H9 (cell line): ENCODE data around the gene FGF11. TPM values are rescaled to one million over a fixed set of nuclear protein-coding genes. Genes with fewer than 3 reads are reported as not detected.

Source experiments
- DNase-seq: peaks from one replicate; pipeline ENCODE4 v3.0.0-alpha.2; 2017
- H2AFZ ChIP-seq: one replicate; pipeline ENCODE4 v1.6.1; 2013; ENCODE audit warnings: mild to moderate bottlenecking, low read length, control low read depth, moderate library complexity
- H2AK5ac ChIP-seq: 2 replicates; pipeline ENCODE4 v1.6.1; 2013; ENCODE audit warnings: low read length, control low read depth, mixed read lengths; ENCODE audit not compliant: insufficient read length
- H2BK120ac ChIP-seq: one replicate; pipeline ENCODE4 v1.6.1; 2013; ENCODE audit warnings: low read depth, mild to moderate bottlenecking, low read length, control low read depth, inconsistent platforms; ENCODE audit not compliant: poor library complexity, severe bottlenecking
- H2BK12ac ChIP-seq: 2 replicates; pipeline ENCODE4 v1.6.1; 2013; ENCODE audit warnings: low read length, control low read depth, mixed read lengths, low read depth; ENCODE audit not compliant: insufficient read length
- H2BK15ac ChIP-seq: 2 replicates; pipeline ENCODE4 v1.6.1; 2013; ENCODE audit warnings: low read depth, low read length, control low read depth
- H2BK20ac ChIP-seq: one replicate; pipeline ENCODE4 v1.6.1; 2013; ENCODE audit warnings: low read depth, mild to moderate bottlenecking, low read length, control low read depth, inconsistent platforms; ENCODE audit not compliant: poor library complexity, severe bottlenecking
- H2BK5ac ChIP-seq: 2 replicates; pipeline ENCODE4 v1.6.1; 2013; ENCODE audit warnings: low read length, control low read depth, mixed read lengths; ENCODE audit not compliant: insufficient read length
- H3K14ac ChIP-seq: 2 replicates; pipeline ENCODE4 v1.6.1; 2013; ENCODE audit warnings: low read length, control low read depth; ENCODE audit not compliant: insufficient read depth
- H3K18ac ChIP-seq: 2 replicates; pipeline ENCODE4 v1.6.1; 2013; ENCODE audit warnings: low read depth, mild to moderate bottlenecking, mixed read lengths, low read length, control low read depth; ENCODE audit not compliant: insufficient read length
- H3K23ac ChIP-seq: 2 replicates; pipeline ENCODE4 v1.6.1; 2013; ENCODE audit warnings: low read length, control low read depth, mixed read lengths, low read depth; ENCODE audit not compliant: insufficient read length
- H3K23me2 ChIP-seq: 2 replicates; pipeline ENCODE4 v1.6.1; 2013; ENCODE audit warnings: low read depth, mild to moderate bottlenecking, mixed read lengths, low read length, control low read depth; ENCODE audit not compliant: insufficient read length, poor library complexity, severe bottlenecking
- H3K27ac ChIP-seq: 2 replicates; pipeline ENCODE4 v1.5.1; 2013; ENCODE audit warnings: low read length, control low read depth, mixed read lengths, low read depth; ENCODE audit not compliant: insufficient read length
- H3K27me3 ChIP-seq: 2 replicates; pipeline ENCODE4 v1.6.1; 2013; ENCODE audit warnings: low read length, control low read depth, inconsistent platforms; ENCODE audit not compliant: insufficient read depth
- H3K4ac ChIP-seq: 2 replicates; pipeline ENCODE4 v1.6.1; 2013; ENCODE audit warnings: low read depth, mild to moderate bottlenecking, control low read depth, inconsistent platforms, low read length, moderate library complexity
- H3K4me1 ChIP-seq: 2 replicates; pipeline ENCODE4 v1.6.1; 2013; ENCODE audit warnings: low read length, control low read depth, inconsistent platforms; ENCODE audit not compliant: insufficient read depth
- H3K4me2 ChIP-seq: 2 replicates; pipeline ENCODE4 v1.6.1; 2013; ENCODE audit warnings: low read length, control low read depth, mixed read lengths; ENCODE audit not compliant: insufficient read length, insufficient read depth
- H3K56ac ChIP-seq: 2 replicates; pipeline ENCODE4 v1.6.1; 2013; ENCODE audit warnings: low read depth, mild to moderate bottlenecking, mixed read lengths, low read length, control low read depth; ENCODE audit not compliant: insufficient read length
- H3K79me1 ChIP-seq: 2 replicates; pipeline ENCODE4 v1.6.1; 2013; ENCODE audit warnings: low read depth, mild to moderate bottlenecking, moderate library complexity, low read length, control low read depth, inconsistent platforms; ENCODE audit not compliant: insufficient read depth, poor library complexity, severe bottlenecking
- H3K79me2 ChIP-seq: 2 replicates; pipeline ENCODE4 v1.6.1; 2013; ENCODE audit warnings: low read length, control low read depth, inconsistent platforms; ENCODE audit not compliant: insufficient read depth
- H3K9ac ChIP-seq: 2 replicates; pipeline ENCODE4 v1.6.1; 2013; ENCODE audit warnings: low read length, control low read depth, mixed read lengths; ENCODE audit not compliant: insufficient read length; ENCODE audit errors: extremely low read depth
- H3K9me3 ChIP-seq: one replicate; pipeline ENCODE4 v1.6.1; 2013; ENCODE audit warnings: low read depth, low read length, inconsistent platforms; ENCODE audit not compliant: control insufficient read depth
- H3T11ph ChIP-seq: one replicate; pipeline ENCODE4 v1.6.1; 2013; ENCODE audit warnings: mild to moderate bottlenecking, low read length, control low read depth, inconsistent platforms
- H4K20me1 ChIP-seq: one replicate; pipeline ENCODE4 v1.6.1; 2013; ENCODE audit not compliant: control insufficient read depth, insufficient read length, insufficient read depth
- H4K5ac ChIP-seq: 2 replicates; pipeline ENCODE4 v1.6.1; 2013; ENCODE audit warnings: low read depth, mild to moderate bottlenecking, mixed read lengths, low read length, control low read depth; ENCODE audit not compliant: insufficient read length
- H4K8ac ChIP-seq: replicated peaks from 2 replicates; pipeline ENCODE4 v1.6.1; 2013; ENCODE audit warnings: low read length, control low read depth, mixed read lengths, low read depth; ENCODE audit not compliant: insufficient read length
- H4K91ac ChIP-seq: 2 replicates; pipeline ENCODE4 v1.6.1; 2013; ENCODE audit warnings: low read depth, mild to moderate bottlenecking, moderate library complexity, mixed read lengths, low read length, control low read depth; ENCODE audit not compliant: insufficient read length
- H3K27ac Mint-ChIP-seq, 3 experiments: 2 replicates in 2 of 3; 3 replicates in 1 of 3; pipeline ENCODE4 v1.8.0; 2020 to 2021; ENCODE audit warnings: mixed read lengths in 3 of 3, mild to moderate bottlenecking in 1 of 3, moderate library complexity in 1 of 3
- H3K27me3 Mint-ChIP-seq: 2 replicates; pipeline ENCODE4 v1.8.0; 2021; ENCODE audit warnings: low read depth, mild to moderate bottlenecking, moderate library complexity, mixed read lengths
- H3K36me3 Mint-ChIP-seq, 3 experiments: 2 replicates in 2 of 3; 3 replicates in 1 of 3; pipeline ENCODE4 v1.8.0; 2020 to 2021; ENCODE audit warnings: low read depth in 3 of 3, mixed read lengths in 3 of 3; ENCODE audit not compliant: insufficient read depth in 1 of 3
- H3K4me1 Mint-ChIP-seq, 2 experiments: 2 replicates each; pipeline ENCODE4 v1.8.0; 2020; ENCODE audit warnings: mixed read lengths in 2 of 2
- H3K4me3 Mint-ChIP-seq, 2 experiments: 2 replicates in 1 of 2; 3 replicates in 1 of 2; pipeline ENCODE4 v1.8.0; 2020 to 2021; ENCODE audit warnings: mild to moderate bottlenecking in 2 of 2, mixed read lengths in 2 of 2, moderate library complexity in 1 of 2
- H3K9me3 Mint-ChIP-seq, 2 experiments: 2 replicates in 1 of 2; 3 replicates in 1 of 2; pipeline ENCODE4 v1.8.0; 2020; ENCODE audit warnings: mild to moderate bottlenecking in 2 of 2, mixed read lengths in 2 of 2, moderate library complexity in 1 of 2
- WGBS: extraction: QIAGEN DNeasy Blood & Tissue Kit; methylation state at CpG from one replicate; pipeline ENCODE4 v1.1.7; 2013; ENCODE audit warnings: missing lambda C conversion rate, low lambda C conversion rate, mixed read lengths; ENCODE audit not compliant: insufficient read length; ENCODE audit errors: extremely low coverage; 5-methylcytosine and 5-hydroxymethylcytosine counted together
- total RNA-seq: library from RNA; stranded (reverse); gene quantifications from 2 replicates; pipeline ENCODE4 v1.2.1, GENCODE V29; 2021
- TF ChIP-seq, protein P1 (sequence below): fragments of 200-600 bp; sonication (generic); conservative IDR thresholded peaks from 3 replicates; pipeline ENCODE4 v1.8.0; 2021; ENCODE audit warnings: antibody characterized with exemption, mild to moderate bottlenecking

FGF11 gene
- total RNA-seq, 1 experiment from 2014 or later, result 15.2 TPM

DNA sequence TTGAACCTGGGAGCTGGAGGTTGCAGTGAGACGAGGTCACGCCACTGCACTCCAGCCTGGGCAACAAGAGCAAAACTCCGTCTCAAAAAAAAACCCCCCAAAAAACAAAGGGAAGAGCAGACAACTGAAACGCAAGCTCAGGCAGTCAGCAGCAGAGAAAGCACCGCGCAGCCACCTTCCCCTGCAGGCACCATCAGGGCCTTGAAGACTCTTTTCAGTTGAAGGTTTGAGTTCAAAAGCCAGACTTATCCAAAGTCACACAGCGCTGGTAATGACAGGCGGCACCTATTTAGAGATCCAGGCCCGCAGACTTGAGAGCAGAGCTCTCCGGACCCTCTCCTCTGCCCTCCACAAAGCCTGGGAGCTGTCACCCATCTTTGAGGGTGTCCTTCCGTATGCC lies 29.0 kb downstream of the FGF11 start:
- no peaks in the 10 kb centered on the region for H3K79me2 ChIP-seq
- H3K9me3 ChIP-seq, result no peaks in the 10 kb centered on the region
- no peak overlapping the region for H2BK12ac ChIP-seq
- no peaks in the 10 kb centered on the region; the same call in 1 of the 2 replicates for H3K4me1 ChIP-seq
- Mint-ChIP-seq H3K36me3 (peaks cover 2 to 15% (median 13%) of the 10 kb centered on the region in 3 experiments; a peak in 4 of 7 replicates), H3K9me3 (no peaks in the 10 kb centered on the region), H3K4me3 (no peak overlapping the region), H3K27me3 (no peaks in the 10 kb centered on the region), H3K4me1 (no peaks in the 10 kb centered on the region; a peak in 1 of 4 replicates), H3K27ac (no peak overlapping the region; a peak in 2 of 7 replicates)
- no peak overlapping the region for H4K5ac ChIP-seq
- no peak overlapping the region for H3K4ac ChIP-seq
- H2BK20ac ChIP-seq, result no peak overlapping the region
- H2BK5ac ChIP-seq, result no peak overlapping the region
- TF ChIP-seq, protein P1, sequence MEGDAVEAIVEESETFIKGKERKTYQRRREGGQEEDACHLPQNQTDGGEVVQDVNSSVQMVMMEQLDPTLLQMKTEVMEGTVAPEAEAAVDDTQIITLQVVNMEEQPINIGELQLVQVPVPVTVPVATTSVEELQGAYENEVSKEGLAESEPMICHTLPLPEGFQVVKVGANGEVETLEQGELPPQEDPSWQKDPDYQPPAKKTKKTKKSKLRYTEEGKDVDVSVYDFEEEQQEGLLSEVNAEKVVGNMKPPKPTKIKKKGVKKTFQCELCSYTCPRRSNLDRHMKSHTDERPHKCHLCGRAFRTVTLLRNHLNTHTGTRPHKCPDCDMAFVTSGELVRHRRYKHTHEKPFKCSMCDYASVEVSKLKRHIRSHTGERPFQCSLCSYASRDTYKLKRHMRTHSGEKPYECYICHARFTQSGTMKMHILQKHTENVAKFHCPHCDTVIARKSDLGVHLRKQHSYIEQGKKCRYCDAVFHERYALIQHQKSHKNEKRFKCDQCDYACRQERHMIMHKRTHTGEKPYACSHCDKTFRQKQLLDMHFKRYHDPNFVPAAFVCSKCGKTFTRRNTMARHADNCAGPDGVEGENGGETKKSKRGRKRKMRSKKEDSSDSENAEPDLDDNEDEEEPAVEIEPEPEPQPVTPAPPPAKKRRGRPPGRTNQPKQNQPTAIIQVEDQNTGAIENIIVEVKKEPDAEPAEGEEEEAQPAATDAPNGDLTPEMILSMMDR, result no peak
- peaks cover 2% of the 10 kb centered on the region for H4K20me1 ChIP-seq
- H4K91ac ChIP-seq, result no peak overlapping the region
- H3K23ac ChIP-seq, result no peak overlapping the region
- no peaks in the 10 kb centered on the region for H3K23me2 ChIP-seq
- no peaks in the 10 kb centered on the region for H3K79me1 ChIP-seq
- H2AFZ ChIP-seq, result no peak overlapping the region
- no peaks in the 10 kb centered on the region for H3K27me3 ChIP-seq
- no peak for DNase-seq
- no peak overlapping the region for H2BK15ac ChIP-seq
- no peak overlapping the region for H2BK120ac ChIP-seq
- no peak overlapping the region for H4K8ac ChIP-seq
- no peak overlapping the region for H3T11ph ChIP-seq
- WGBS, result no CpG with 5 or more reads among the region's 11 CpGs
- H3K4me2 ChIP-seq, result no peak overlapping the region
- H3K14ac ChIP-seq, result no peak overlapping the region
- H3K18ac ChIP-seq, result no peak overlapping the region
- H2AK5ac ChIP-seq, result no peak overlapping the region
- H3K56ac ChIP-seq, result no peak overlapping the region
- H3K27ac ChIP-seq, result no peak overlapping the region
- H3K9ac ChIP-seq, result no peak overlapping the region
